OCI-LY7 (cell line): ENCODE results near the gene SULT1E1. TPM values are rescaled to one million over a fixed set of nuclear protein-coding genes. Genes with fewer than 3 reads are reported as not detected.
A peak's percentile ranks its signal among the peaks of the same experiment; 100 is the strongest.

Experiments used
- BruUV-seq: library from RNA; stranded (reverse); fragments of 400-500 nt; replicated peaks from 2 replicates; lab custom pipeline; 2021; lab: Mats Ljungman, UMichigan
- CTCF ChIA-PET: fragments of 300-600 bp; sonication (Branson Sonifier 250); formaldehyde crosslinking; loops from one replicate; lab custom pipeline; 2022; ENCODE audit warnings: antibody characterized with exemption; ENCODE audit not compliant: unreplicated experiment; lab: Charles Lee
- POLR2A ChIA-PET: fragments of 300-600 bp; sonication (Branson Sonifier 250); formaldehyde crosslinking; loops from one replicate; lab custom pipeline; 2022; ENCODE audit warnings: antibody characterized with exemption; lab: Charles Lee
- DNase-seq: peaks from one replicate; pipeline ENCODE4 v3.0.0-alpha.2; 2015; ENCODE audit warnings: low spot score
- H2AFZ ChIP-seq: fragments of 200-600 bp; sonication (generic), shearing (Covaris generic); 2 replicates; pipeline ENCODE4 v1.6.1; 2014; ENCODE audit warnings: mild to moderate bottlenecking, antibody characterized with exemption, low read length, moderate library complexity
- H3K27ac ChIP-seq: fragments of 200-600 bp; sonication (generic); 2 replicates; pipeline ENCODE4 v1.5.1; 2014; ENCODE audit warnings: mixed run types, low read depth, mild to moderate bottlenecking, moderate library complexity, low read length, inconsistent platforms; ENCODE audit not compliant: poor library complexity, severe bottlenecking
- H3K36me3 ChIP-seq: fragments of 200-600 bp; sonication (generic); 2 replicates; pipeline ENCODE4 v1.6.1; 2014; ENCODE audit warnings: mild to moderate bottlenecking, antibody characterized with exemption, low read length, moderate library complexity, mixed read lengths; ENCODE audit not compliant: insufficient read depth
- H3K4me1 ChIP-seq: fragments of 200-600 bp; sonication (generic); 2 replicates; pipeline ENCODE4 v1.5.1; 2014; ENCODE audit warnings: mild to moderate bottlenecking, low read length; ENCODE audit not compliant: insufficient read depth, poor library complexity, severe bottlenecking
- H3K4me2 ChIP-seq: fragments of 200-600 bp; sonication (generic); 2 replicates; pipeline ENCODE4 v1.6.1; 2014; ENCODE audit warnings: mild to moderate bottlenecking, low read length
- H3K4me3 ChIP-seq: fragments of 200-600 bp; sonication (generic); 2 replicates; pipeline ENCODE4 v1.5.1; 2014; ENCODE audit warnings: mild to moderate bottlenecking, low read depth, low read length; ENCODE audit not compliant: poor library complexity, severe bottlenecking
- H3K79me2 ChIP-seq: fragments of 200-600 bp; sonication (generic); 2 replicates; pipeline ENCODE4 v1.6.1; 2016; ENCODE audit warnings: low read depth, mild to moderate bottlenecking, low read length, moderate library complexity, mixed read lengths; ENCODE audit not compliant: insufficient read depth
- H3K9me2 ChIP-seq: fragments of 200-600 bp; sonication (generic); 2 replicates; pipeline ENCODE4 v1.6.1; 2016; ENCODE audit warnings: mild to moderate bottlenecking, low read length, mixed read lengths; ENCODE audit not compliant: insufficient read depth
- H3K9me3 ChIP-seq: fragments of 200-600 bp; sonication (generic); 2 replicates; pipeline ENCODE4 v1.6.1; 2014; ENCODE audit warnings: mild to moderate bottlenecking, mixed run types, low read length, mixed read lengths
- H4K20me1 ChIP-seq: fragments of 200-600 bp; sonication (generic); 2 replicates; pipeline ENCODE4 v1.6.1; 2014; ENCODE audit warnings: mild to moderate bottlenecking, antibody characterized with exemption, low read length, moderate library complexity, mixed read lengths; ENCODE audit not compliant: insufficient read depth
- CTCF ChIP-seq: fragments of 200-600 bp; sonication (generic); conservative IDR thresholded peaks from 2 replicates; pipeline ENCODE4 v1.5.1; 2014; ENCODE audit warnings: mild to moderate bottlenecking, antibody characterized with exemption, low read length, moderate library complexity, mixed read lengths
- EZH2phosphoT487 ChIP-seq: fragments of 200-600 bp; sonication (generic); IDR thresholded peaks from 2 replicates; pipeline ENCODE4 v1.6.1; 2018; ENCODE audit warnings: low read depth, borderline replicate concordance, mild to moderate bottlenecking, mixed run types, antibody characterized with exemption, low read length, moderate library complexity, mixed read lengths
- intact Hi-C: fragments of 100-400 bp; cut with micrococcal nuclease; formaldehyde crosslinking; loops from one replicate; pipeline ENCODE4 v1.10.0; 2022; ENCODE audit not compliant: unreplicated experiment
- total RNA-seq, 2 experiments: library from RNA; depleted of rRNA in 1 of 2; stranded (reverse); fragments of >200 nt in 1 of 2; shearing (Covaris generic) in 1 of 2; gene quantifications; 2 replicates each; pipeline ENCODE4 v1.2.3, GENCODE V29; 2014 to 2022

Gene SULT1E1
- total RNA-seq, 2 experiments from 2014 or later = not detected

- no peak for TF ChIP-seq EZH2phosphoT487
- TF ChIP-seq CTCF = peak; percentile 71
- DNase-seq = peak; percentile 18
- Histone ChIP-seq H3K9me3 (no peaks in the 10 kb centered on the region), H3K4me2 (no peak overlapping the region), H3K27ac (no peak overlapping the region), H3K4me3 (no peak overlapping the region), H4K20me1 (no peaks in the 10 kb centered on the region), H3K79me2 (no peaks in the 10 kb centered on the region), H3K36me3 (no peaks in the 10 kb centered on the region), H3K9me2 (no peaks in the 10 kb centered on the region), H3K4me1 (no peaks in the 10 kb centered on the region), H2AFZ (no peak overlapping the region)
- ChIA-PET POLR2A (interaction anchor here (0.6 kb wide), 1 partner anchor 298 kb away, joined by 3 read pairs; no protein-coding TSS in a partner anchor), CTCF (no interaction called here)
- no TSS peak for BruUV-seq
- intact Hi-C loops = no loop called here
These were observed 36.3 kb downstream of the SULT1E1 start for GRCh38 chr4:69823481-69824186.

GRCh38 chr4:69823048-69823447, 36.9 kb downstream of the SULT1E1 start:
- H3K9me2 ChIP-seq = no peaks in the 10 kb centered on the region
- H3K79me2 ChIP-seq = no peaks in the 10 kb centered on the region
- no TSS peak for BruUV-seq
- no peak overlapping the region for H3K4me3 ChIP-seq
- DNase-seq = no peak
- H4K20me1 ChIP-seq = no peaks in the 10 kb centered on the region
- TF ChIP-seq CTCF = no peak
- TF ChIP-seq EZH2phosphoT487 = no peak
- ChIA-PET POLR2A (interaction anchor here (0.6 to 1.1 kb wide), 3 partner anchors 48 to 298 kb away, joined by 3 read pairs; no protein-coding TSS in a partner anchor), CTCF (no interaction called here)
- no peaks in the 10 kb centered on the region for H3K9me3 ChIP-seq
- no peaks in the 10 kb centered on the region for H3K4me1 ChIP-seq
- H3K4me2 ChIP-seq = no peak overlapping the region
- H3K36me3 ChIP-seq = no peaks in the 10 kb centered on the region
- intact Hi-C loops = no loop called here
- no peak overlapping the region for H2AFZ ChIP-seq
- no peak overlapping the region for H3K27ac ChIP-seq

- no peak for TF ChIP-seq EZH2phosphoT487
- TF ChIP-seq CTCF = no peak
- no peaks in the 10 kb centered on the region for H3K9me2 ChIP-seq
- H3K9me3 ChIP-seq = no peaks in the 10 kb centered on the region
- H2AFZ ChIP-seq = no peak overlapping the region
- H3K4me2 ChIP-seq = no peak overlapping the region
- CTCF ChIA-PET = no interaction called here
- intact Hi-C loops = no loop called here
- no TSS peak for BruUV-seq
- H3K4me1 ChIP-seq = no peaks in the 10 kb centered on the region
- H4K20me1 ChIP-seq = no peaks in the 10 kb centered on the region
- H3K36me3 ChIP-seq = no peaks in the 10 kb centered on the region
- H3K4me3 ChIP-seq = no peak overlapping the region
- no peak for DNase-seq
- no peak overlapping the region for H3K27ac ChIP-seq
- no peaks in the 10 kb centered on the region for H3K79me2 ChIP-seq
- POLR2A ChIA-PET = interaction anchor here (0.6 to 1.1 kb wide), 2 partner anchors 19 to 47 kb away, joined by 3 read pairs; no protein-coding TSS in a partner anchor
These were observed 37.7 kb downstream of the SULT1E1 start for GRCh38 chr4:69822198-69822597.
